H1 (cell line): ENCODE measurements around the gene IFITM10. TPM values are rescaled to one million over a fixed set of nuclear protein-coding genes. Genes with fewer than 3 reads are reported as not detected.

Experiments
- CTCF ChIA-PET: fragments of 300-600 bp; sonication (Branson Sonifier 250); formaldehyde crosslinking; loops from one replicate; lab custom pipeline; 2021; ENCODE audit not compliant: partially characterized antibody; lab: Charles Lee
- POLR2A ChIA-PET: fragments of 300-600 bp; sonication (Branson Sonifier 250); formaldehyde crosslinking; loops from one replicate; lab custom pipeline; 2021; ENCODE audit warnings: inconsistent platforms; ENCODE audit not compliant: partially characterized antibody; lab: Charles Lee
- DNase-seq, 2 experiments: peaks; one replicate each; pipeline versions ENCODE4 v3.0.0 to v3.0.0-alpha.2; 2010 to 2022; ENCODE audit warnings: low spot score in 2 of 2, low read depth in 1 of 2, mixed read lengths in 1 of 2
- FAIRE-seq: peaks from 2 replicates; lab custom pipeline; 2011; peaks lifted over from hg19 to GRCh38; lab: Jason Lieb, UNC
- H2AFZ ChIP-seq: 2 replicates; pipeline ENCODE4 v1.8.1; 2012; ENCODE audit warnings: low read length, inconsistent platforms
- H2AK5ac ChIP-seq: 2 replicates; pipeline ENCODE4 v1.6.1; 2013; ENCODE audit warnings: low read depth, low read length
- H2BK120ac ChIP-seq: replicated peaks from 2 replicates; pipeline ENCODE3; 2013; ENCODE audit warnings: low read depth, low read length, inconsistent platforms
- H2BK12ac ChIP-seq: 2 replicates; pipeline ENCODE4 v1.6.1; 2013; ENCODE audit warnings: low read depth, low read length
- H2BK15ac ChIP-seq: 2 replicates; pipeline ENCODE4 v1.6.1; 2013; ENCODE audit warnings: low read length
- H2BK20ac ChIP-seq: 2 replicates; pipeline ENCODE4 v1.6.1; 2013; ENCODE audit warnings: low read length
- H2BK5ac ChIP-seq: 2 replicates; pipeline ENCODE4 v1.6.1; 2013; ENCODE audit warnings: low read depth, low read length
- H3K14ac ChIP-seq: 2 replicates; pipeline ENCODE4 v1.6.1; 2013; ENCODE audit warnings: inconsistent platforms; ENCODE audit not compliant: insufficient read length
- H3K18ac ChIP-seq: 2 replicates; pipeline ENCODE4 v1.6.1; 2013; ENCODE audit warnings: low read length; ENCODE audit errors: extremely low read depth
- H3K23ac ChIP-seq: 2 replicates; pipeline ENCODE4 v1.6.1; 2013; ENCODE audit warnings: inconsistent platforms; ENCODE audit not compliant: insufficient read length
- H3K23me2 ChIP-seq: 2 replicates; pipeline ENCODE4 v1.6.1; 2013; ENCODE audit warnings: low read depth, low read length
- H3K27ac ChIP-seq: 2 replicates; pipeline ENCODE4 v1.6.1; 2011; ENCODE audit warnings: low read depth, low read length, inconsistent platforms
- H3K27me3 ChIP-seq, 4 experiments: replicated peaks in 1 of 4; 1 replicate in 1 of 4; 2 replicates in 3 of 4; pipeline versions ENCODE4 v1.6.1 to v1.8.1; 2011 to 2013; ENCODE audit warnings: low read length in 3 of 4, mild to moderate bottlenecking in 3 of 4, inconsistent platforms in 2 of 4, mixed read lengths in 2 of 4, moderate library complexity in 1 of 4; ENCODE audit not compliant: control insufficient read depth in 3 of 4, insufficient read depth in 3 of 4; ENCODE audit errors: extremely low read depth in 1 of 4
- H3K36me3 ChIP-seq, 4 experiments: 2 replicates each; pipeline versions ENCODE4 v1.6.1 to v1.8.1; 2011 to 2013; ENCODE audit warnings: mild to moderate bottlenecking in 4 of 4, low read length in 3 of 4, moderate library complexity in 2 of 4, control low read depth in 1 of 4, inconsistent platforms in 1 of 4; ENCODE audit not compliant: insufficient read depth in 4 of 4, control insufficient read depth in 2 of 4
- H3K4ac ChIP-seq: replicated peaks from 2 replicates; pipeline ENCODE3; 2013; ENCODE audit warnings: low read length, low read depth, mixed read lengths, inconsistent platforms; ENCODE audit not compliant: insufficient read length
- H3K4me1 ChIP-seq, 4 experiments: replicated peaks in 1 of 4; 1 replicate in 1 of 4; 2 replicates in 3 of 4; pipeline versions ENCODE4 v1.6.1 to v1.8.1; 2011 to 2013; ENCODE audit warnings: low read length in 3 of 4, inconsistent platforms in 2 of 4, mixed read lengths in 1 of 4; ENCODE audit not compliant: insufficient read depth in 4 of 4, control insufficient read depth in 3 of 4
- H3K4me2 ChIP-seq, 2 experiments: 2 replicates each; pipeline versions ENCODE4 v1.6.1 to v1.8.1; 2011 to 2013; ENCODE audit warnings: low read depth in 2 of 2, low read length in 2 of 2, control low read depth in 1 of 2, inconsistent platforms in 1 of 2, mild to moderate bottlenecking in 1 of 2; ENCODE audit not compliant: insufficient read depth in 1 of 2
- H3K4me3 ChIP-seq, 4 experiments: fragments of 200-600, 300-600 bp in 1 of 4; sonication (generic), shearing (Covaris generic), sonication (Bioruptor Twin) in 1 of 4; 2 replicates each; pipeline versions ENCODE4 v1.5.1 to v1.8.1; 2011 to 2016; ENCODE audit warnings: low read length in 4 of 4, low read depth in 3 of 4, control low read depth in 2 of 4, inconsistent platforms in 2 of 4, mild to moderate bottlenecking in 2 of 4, mixed read lengths in 1 of 4, moderate library complexity in 1 of 4; ENCODE audit not compliant: insufficient read depth in 2 of 4; ENCODE audit errors: extremely low read depth in 1 of 4
- H3K56ac ChIP-seq: replicated peaks from 2 replicates; pipeline ENCODE3; 2013; ENCODE audit warnings: low read depth, mild to moderate bottlenecking, mixed read lengths, low read length, inconsistent platforms; ENCODE audit not compliant: insufficient read length
- H3K79me1 ChIP-seq: 2 replicates; pipeline ENCODE4 v1.6.1; 2013; ENCODE audit warnings: low read depth, low read length, control low read depth
- H3K79me2 ChIP-seq, 2 experiments: 2 replicates each; pipeline versions ENCODE4 v1.6.1 to v1.8.1; 2012 to 2013; ENCODE audit warnings: low read length in 2 of 2, mild to moderate bottlenecking in 2 of 2, inconsistent platforms in 1 of 2; ENCODE audit not compliant: insufficient read depth in 2 of 2, control insufficient read depth in 1 of 2
- H3K9ac ChIP-seq, 4 experiments: replicated peaks in 1 of 4; 1 replicate in 1 of 4; 2 replicates in 3 of 4; pipeline versions ENCODE4 v1.6.1 to v1.8.1; 2011 to 2013; ENCODE audit warnings: low read depth in 3 of 4, low read length in 3 of 4, control low read depth in 2 of 4, mild to moderate bottlenecking in 2 of 4, moderate library complexity in 2 of 4, inconsistent platforms in 1 of 4; ENCODE audit errors: extremely low read depth in 1 of 4
- H3K9me3 ChIP-seq, 2 experiments: 2 replicates each; pipeline versions ENCODE4 v1.6.1 to v1.8.1; 2012 to 2013; ENCODE audit warnings: mild to moderate bottlenecking in 2 of 2, moderate library complexity in 2 of 2, control low read depth in 1 of 2, inconsistent platforms in 1 of 2, low read depth in 1 of 2, low read length in 1 of 2, mixed read lengths in 1 of 2; ENCODE audit not compliant: insufficient read depth in 2 of 2
- H4K20me1 ChIP-seq, 2 experiments: replicated peaks in 1 of 2; 2 replicates each; pipeline versions ENCODE3 to v1.8.1; 2011 to 2013; ENCODE audit warnings: inconsistent platforms in 2 of 2, low read length in 2 of 2, mild to moderate bottlenecking in 1 of 2; ENCODE audit not compliant: insufficient read depth in 2 of 2, control insufficient read depth in 1 of 2
- H4K5ac ChIP-seq: 2 replicates; pipeline ENCODE4 v1.6.1; 2013; ENCODE audit warnings: low read length, low read depth, mixed read lengths, inconsistent platforms; ENCODE audit not compliant: insufficient read length
- H4K8ac ChIP-seq: 2 replicates; pipeline ENCODE4 v1.8.0; 2013; ENCODE audit warnings: mild to moderate bottlenecking, moderate library complexity, low read length, inconsistent platforms; ENCODE audit not compliant: insufficient read depth; ENCODE audit errors: extremely low read depth
- H4K91ac ChIP-seq: replicated peaks from 2 replicates; pipeline ENCODE3; 2013; ENCODE audit warnings: low read length, mixed read lengths, inconsistent platforms; ENCODE audit not compliant: insufficient read length
- EP300 ChIP-seq, 2 experiments: IDR thresholded peaks; 1 replicate in 1 of 2; 2 replicates in 1 of 2; pipeline ENCODE4 v1.6.1; 2011 to 2012; ENCODE audit warnings: low read depth in 2 of 2, low read length in 2 of 2, mild to moderate bottlenecking in 2 of 2, borderline replicate concordance in 1 of 2, inconsistent platforms in 1 of 2, moderate library complexity in 1 of 2
- HDAC6 ChIP-seq: IDR thresholded peaks from one replicate; pipeline ENCODE4 v1.7.1; 2012; ENCODE audit warnings: low read depth, mild to moderate bottlenecking, inconsistent platforms, low read length, moderate library complexity
- KDM4A ChIP-seq: IDR thresholded peaks from one replicate; pipeline ENCODE4 v1.7.1; 2012; ENCODE audit warnings: low read depth, mild to moderate bottlenecking, moderate library complexity, low read length, inconsistent platforms; ENCODE audit not compliant: severe bottlenecking
- NRF1 ChIP-seq: IDR thresholded peaks from 2 replicates; pipeline ENCODE4 v1.6.1; 2011; ENCODE audit warnings: mild to moderate bottlenecking, low read depth, low read length, improper control_type of control experiment
- POLR2A ChIP-seq, 2 experiments: IDR thresholded peaks; 1 replicate in 1 of 2; 2 replicates in 1 of 2; pipeline ENCODE4 v1.6.1; 2011; ENCODE audit warnings: low read depth in 2 of 2, low read length in 2 of 2, mild to moderate bottlenecking in 2 of 2; ENCODE audit errors: control extremely low read depth in 1 of 2
- RNF2 ChIP-seq: fragments of 200-900, 300-1000 bp; sonication (generic); IDR thresholded peaks from 2 replicates; pipeline ENCODE4 v1.7.1; 2016; ENCODE audit warnings: borderline replicate concordance, low read depth, mild to moderate bottlenecking, antibody characterized with exemption, low read length; ENCODE audit not compliant: poor library complexity, severe bottlenecking; ENCODE audit errors: missing control alignments
- SAP30 ChIP-seq: fragments of 300-600 bp; sonication (generic); IDR thresholded peaks from 2 replicates; pipeline ENCODE4 v1.7.1; 2012; ENCODE audit warnings: low read length, moderate library complexity, mild to moderate bottlenecking, inconsistent platforms; ENCODE audit not compliant: insufficient read depth, insufficient replicate concordance
- SUZ12 ChIP-seq: fragments of 200-600 bp; sonication (generic); IDR thresholded peaks from 2 replicates; pipeline ENCODE4 v1.6.1; 2012; ENCODE audit warnings: mild to moderate bottlenecking, inconsistent platforms, low read length, moderate library complexity, mixed read lengths
- YY1 ChIP-seq: IDR thresholded peaks from 2 replicates; pipeline ENCODE4 v1.6.1; 2011; ENCODE audit warnings: low read depth, mild to moderate bottlenecking, low read length
- ZNF274 ChIP-seq: IDR thresholded peaks from 2 replicates; pipeline ENCODE4 v1.7.0; 2012; ENCODE audit warnings: low read length, borderline replicate concordance; ENCODE audit errors: extremely low read depth
- WGBS, 2 experiments: shearing (Covaris generic) in 1 of 2; methylation state at CpG; one replicate each; pipeline versions ENCODE4 v1.1.6 to v1.1.7; 2013 to 2015; ENCODE audit warnings: low lambda C conversion rate in 2 of 2, mixed read lengths in 2 of 2, inconsistent platforms in 1 of 2, low coverage in 1 of 2, missing lambda C conversion rate in 1 of 2; ENCODE audit not compliant: insufficient replicate concordance in 2 of 2, insufficient coverage in 1 of 2, insufficient read length in 1 of 2; ENCODE audit errors: extremely low coverage in 1 of 2, missing lambda C conversion rate in 1 of 2; 5-methylcytosine and 5-hydroxymethylcytosine counted together
- polyA plus RNA-seq, 7 experiments: library from polyadenylated mRNA; depleted of rRNA in 3 of 7; stranded (reverse) in 5 of 7; unstranded in 2 of 7; fragments of >200 nt in 5 of 7; fragments of 200-250 nt in 2 of 7; gene quantifications; 1 replicate in 5 of 7; 2 replicates in 1 of 7; 4 replicates in 1 of 7; pipeline versions ENCODE4 v1.2.1 to v1.2.3, GENCODE V29; 2011 to 2013; ENCODE audit warnings: missing spikeins in 2 of 7, mixed read lengths in 2 of 7
- total RNA-seq: library from RNA; stranded (reverse); fragmentation: NEBNext Ultra II Directional; extraction: Animal tissue kit (Norgen Biotek cat#: 25700); gene quantifications from 2 replicates; pipeline ENCODE4 v1.2.1, GENCODE V29; 2021
- TF ChIP-seq, protein P1 (sequence below): IDR thresholded peaks from 2 replicates; pipeline ENCODE4 v1.6.1; 2012; ENCODE audit warnings: inconsistent platforms

The IFITM10 gene
- total and polyA plus RNA-seq, 2 of the 8 experiments (the other 6 are each of a cell fraction or from before 2014, with no cell fraction given): 0.08 to 0.22 TPM

DNA sequence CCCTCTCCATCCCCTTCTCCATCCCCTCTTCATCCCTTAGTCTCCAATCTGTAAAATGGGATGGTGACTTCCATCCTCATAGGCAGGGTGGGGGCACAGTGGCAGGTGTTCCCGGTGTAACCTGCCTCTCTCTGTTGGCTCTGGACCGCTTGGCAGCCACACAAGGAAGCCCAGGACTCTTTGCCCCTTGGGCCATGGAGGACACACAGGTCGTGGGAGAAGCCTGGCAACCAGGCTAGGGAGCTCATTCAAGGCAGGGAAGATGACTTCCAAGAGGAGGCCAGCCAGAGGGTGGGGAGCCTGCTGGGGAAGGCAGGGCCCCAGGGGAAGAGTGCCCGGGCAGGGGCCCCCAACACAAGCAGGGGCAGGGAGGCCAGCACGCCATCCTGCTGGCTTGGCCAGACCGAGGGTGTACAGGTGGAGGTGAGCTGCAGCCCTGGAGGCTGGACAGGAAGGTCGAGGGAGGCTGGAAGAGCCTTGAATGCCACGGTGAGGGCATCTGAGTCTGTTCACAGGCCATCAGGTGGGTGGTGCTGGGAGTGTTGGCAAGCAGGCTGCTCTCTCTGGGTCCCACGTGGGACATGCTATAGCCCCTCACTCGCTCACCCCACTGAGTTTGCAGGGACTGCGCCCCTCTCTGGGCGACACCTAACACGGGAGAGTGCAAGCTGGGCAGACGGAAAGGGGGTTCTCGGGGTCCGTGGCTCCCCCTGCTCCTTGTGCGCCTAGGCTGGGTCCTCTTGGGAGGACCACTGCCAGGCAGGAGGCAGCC, 28.8 kb upstream of the IFITM10 start:
- H3K4me3 ChIP-seq: no peak overlapping the region
- no peak overlapping the region for H2AFZ ChIP-seq
- H3K56ac ChIP-seq: no peak overlapping the region
- no peak overlapping the region for H3K23ac ChIP-seq
- H2BK20ac ChIP-seq: no peak overlapping the region
- H3K4me2 ChIP-seq: no peak overlapping the region
- H4K91ac ChIP-seq: no peak overlapping the region
- H2BK120ac ChIP-seq: no peak overlapping the region
- H3K27ac ChIP-seq: no peak overlapping the region
- H2BK12ac ChIP-seq: 0 out of 2 replicates have a peak overlapping the region, but pooled peaks have one; percentile 39
- no peak overlapping the region for H3K4ac ChIP-seq
- no peaks in the 10 kb centered on the region for H3K9me3 ChIP-seq
- H3K79me2 ChIP-seq: no peaks in the 10 kb centered on the region
- H3K18ac ChIP-seq: no peak overlapping the region
- H4K20me1 ChIP-seq: no peaks in the 10 kb centered on the region
- ChIA-PET CTCF (interaction anchor here (0.9 to 2.0 kb wide), 4 partner anchors 18 to 378 kb away, joined by 3 to 5 read pairs (median 3); no protein-coding TSS in a partner anchor), POLR2A (interaction anchor here (0.7 kb wide), 1 partner anchor 24 kb away, joined by 3 read pairs; no protein-coding TSS in a partner anchor)
- H4K8ac ChIP-seq: peak overlapping the region; percentile 48; the same call in 1 of the 2 replicates
- DNase-seq (no peak), FAIRE-seq (no peak)
- H3K9ac ChIP-seq: no peak overlapping the region
- no peaks in the 10 kb centered on the region for H3K23me2 ChIP-seq
- no peak overlapping the region for H4K5ac ChIP-seq
- WGBS, 2 experiments: 92% methylated on average over 17 of the region's 17 CpGs; no CpG with 5 or more reads in 1 of the 2 experiments
- peaks cover 0 to 5% (median 1%) of the 10 kb centered on the region in 4 experiments; a peak in 4 of 7 replicates for H3K4me1 ChIP-seq
- H3K36me3 ChIP-seq: no peaks in the 10 kb centered on the region
- peak overlapping the region; percentile 19; the same call in 1 of the 2 replicates for H2BK15ac ChIP-seq
- no peak overlapping the region for H2BK5ac ChIP-seq
- H2AK5ac ChIP-seq: no peak overlapping the region
- H3K79me1 ChIP-seq: no peaks in the 10 kb centered on the region
- no peaks in the 10 kb centered on the region; a peak in 3 of 7 replicates for H3K27me3 ChIP-seq
- no peak overlapping the region for H3K14ac ChIP-seq
- TF ChIP-seq RNF2 (no peak), SUZ12 (no peak), YY1 (no peak), ZNF274 (no peak), POLR2A (IDR thresholded peaks at IDR 0.05; ENCODE audit: control extremely low read depth in 1 of 2, low read depth in 2 of 2, low read length in 2 of 2) (no peak), HDAC6 (no peak), EP300 (IDR thresholded peaks at IDR 0.05; ENCODE audit: borderline replicate concordance in 1 of 2, low read depth in 2 of 2, low read length in 2 of 2) (no peak), KDM4A (no peak), SAP30 (no peak), NRF1 (no peak)
- TF ChIP-seq, protein P1, sequence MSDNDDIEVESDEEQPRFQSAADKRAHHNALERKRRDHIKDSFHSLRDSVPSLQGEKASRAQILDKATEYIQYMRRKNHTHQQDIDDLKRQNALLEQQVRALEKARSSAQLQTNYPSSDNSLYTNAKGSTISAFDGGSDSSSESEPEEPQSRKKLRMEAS: no peak
